Chondrocyte (in vitro differentiated cells): Measurements from ENCODE around the gene PLXNA4. TPM values are rescaled to one million over a fixed set of nuclear protein-coding genes. Genes with fewer than 3 reads are reported as not detected.
A peak's percentile ranks its signal among the peaks of the same experiment; 100 is the strongest.

ENCODE experiments used
- DNase-seq: peaks from one replicate; pipeline ENCODE4 v3.0.0; 2021; ENCODE audit warnings: mixed read lengths, low spot score
- H3K27ac Mint-ChIP-seq: one replicate; pipeline ENCODE4 v1.8.0; 2021; ENCODE audit warnings: mild to moderate bottlenecking, moderate library complexity, mixed read lengths; ENCODE audit not compliant: unreplicated experiment
- H3K27me3 Mint-ChIP-seq: 2 replicates; pipeline ENCODE4 v1.8.0; 2021; ENCODE audit warnings: low read depth, mixed read lengths
- H3K36me3 Mint-ChIP-seq: 2 replicates; pipeline ENCODE4 v1.8.0; 2021; ENCODE audit warnings: low read depth, mixed read lengths
- H3K4me1 Mint-ChIP-seq: 2 replicates; pipeline ENCODE4 v1.8.0; 2021; ENCODE audit warnings: low read depth, mild to moderate bottlenecking, mixed read lengths
- H3K4me3 Mint-ChIP-seq: one replicate; pipeline ENCODE4 v1.8.0; 2021; ENCODE audit warnings: mild to moderate bottlenecking, moderate library complexity, mixed read lengths; ENCODE audit not compliant: unreplicated experiment
- H3K9me3 Mint-ChIP-seq: 2 replicates; pipeline ENCODE4 v1.8.0; 2021; ENCODE audit warnings: low read depth, mixed read lengths
- total RNA-seq: library from RNA; stranded (reverse); gene quantifications from 3 replicates; pipeline ENCODE4 v1.2.1, GENCODE V29; 2021
- TF ChIP-seq, protein P1 (sequence below): fragments of 200-600 bp; sonication (generic); IDR thresholded peaks from 2 replicates; pipeline ENCODE4 v1.5.0; 2021; ENCODE audit warnings: antibody characterized with exemption, mild to moderate bottlenecking, moderate library complexity

Gene PLXNA4
- total RNA-seq, 1 donor from 2014 or later: 11.3 TPM

DNA sequence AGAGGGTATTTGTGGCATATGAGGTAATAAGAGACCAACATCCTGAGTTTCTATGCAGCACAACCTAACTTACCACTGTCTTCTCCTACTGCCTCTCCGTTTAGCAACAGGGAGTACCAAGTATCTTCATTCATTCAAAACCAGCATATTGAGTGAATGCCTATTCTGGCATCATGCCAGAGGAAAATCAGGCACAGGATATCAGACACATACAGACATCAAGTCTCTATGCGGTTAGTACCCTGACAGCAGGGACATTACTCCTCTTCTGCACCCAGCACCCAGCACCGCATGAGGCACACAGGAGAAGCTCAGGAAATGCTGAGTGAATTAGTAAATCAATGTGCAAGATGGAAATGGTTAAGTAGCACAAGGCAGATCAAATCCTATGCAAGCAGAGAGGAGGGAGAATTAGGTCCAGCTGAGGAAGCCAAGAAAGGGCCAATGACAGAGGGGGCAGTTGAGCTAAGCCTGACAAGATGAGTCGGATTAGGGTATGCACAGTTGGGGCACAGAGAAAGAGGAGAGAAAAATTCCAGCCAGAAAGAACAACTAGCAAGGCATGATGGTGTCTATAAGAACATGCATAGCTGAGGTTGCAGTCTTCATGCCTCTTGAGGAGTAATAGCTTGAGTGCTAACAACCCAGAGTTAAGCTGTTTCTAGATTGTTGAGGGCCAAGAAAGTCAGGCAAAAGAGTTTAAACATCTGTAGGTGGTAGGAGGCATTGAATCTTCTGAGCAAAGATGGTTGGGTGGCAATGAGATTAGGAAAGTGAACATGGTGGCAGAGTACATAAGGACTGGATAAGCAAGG lies 146.0 kb downstream of the PLXNA4 start:
- Mint-ChIP-seq H3K27ac (peak overlapping the region; percentile 81), H3K27me3 (no peaks in the 10 kb centered on the region), H3K4me1 (peaks cover 41% of the 10 kb centered on the region), H3K36me3 (no peaks in the 10 kb centered on the region), H3K9me3 (no peaks in the 10 kb centered on the region), H3K4me3 (no peak overlapping the region)
- DNase-seq: no peak
- TF ChIP-seq, protein P1, sequence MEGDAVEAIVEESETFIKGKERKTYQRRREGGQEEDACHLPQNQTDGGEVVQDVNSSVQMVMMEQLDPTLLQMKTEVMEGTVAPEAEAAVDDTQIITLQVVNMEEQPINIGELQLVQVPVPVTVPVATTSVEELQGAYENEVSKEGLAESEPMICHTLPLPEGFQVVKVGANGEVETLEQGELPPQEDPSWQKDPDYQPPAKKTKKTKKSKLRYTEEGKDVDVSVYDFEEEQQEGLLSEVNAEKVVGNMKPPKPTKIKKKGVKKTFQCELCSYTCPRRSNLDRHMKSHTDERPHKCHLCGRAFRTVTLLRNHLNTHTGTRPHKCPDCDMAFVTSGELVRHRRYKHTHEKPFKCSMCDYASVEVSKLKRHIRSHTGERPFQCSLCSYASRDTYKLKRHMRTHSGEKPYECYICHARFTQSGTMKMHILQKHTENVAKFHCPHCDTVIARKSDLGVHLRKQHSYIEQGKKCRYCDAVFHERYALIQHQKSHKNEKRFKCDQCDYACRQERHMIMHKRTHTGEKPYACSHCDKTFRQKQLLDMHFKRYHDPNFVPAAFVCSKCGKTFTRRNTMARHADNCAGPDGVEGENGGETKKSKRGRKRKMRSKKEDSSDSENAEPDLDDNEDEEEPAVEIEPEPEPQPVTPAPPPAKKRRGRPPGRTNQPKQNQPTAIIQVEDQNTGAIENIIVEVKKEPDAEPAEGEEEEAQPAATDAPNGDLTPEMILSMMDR: no peak

DNA sequence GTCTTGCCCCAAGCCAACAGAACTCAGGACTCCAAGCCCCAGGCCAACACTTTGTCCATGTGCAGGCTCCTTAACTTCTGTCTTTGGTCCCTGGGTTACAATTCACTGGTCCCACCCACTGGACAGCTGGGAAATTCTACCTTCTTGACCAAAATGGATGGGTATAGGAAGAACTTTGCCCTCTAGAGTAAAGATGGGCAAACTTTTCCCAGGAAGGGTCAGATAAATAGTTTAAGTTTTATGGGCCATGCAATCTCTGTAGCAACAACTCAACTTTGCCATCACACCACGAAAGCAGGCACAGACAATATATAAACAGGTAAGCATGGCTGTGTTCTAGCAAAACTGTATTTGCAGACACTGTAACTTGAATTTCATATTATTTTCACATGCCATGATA lies 147.1 kb downstream of the PLXNA4 start:
- H3K4me1 Mint-ChIP-seq: peaks cover 45% of the 10 kb centered on the region
- TF ChIP-seq, protein P1: no peak
- no peak for DNase-seq
- no peaks in the 10 kb centered on the region for H3K36me3 Mint-ChIP-seq
- no peak overlapping the region for H3K4me3 Mint-ChIP-seq
- H3K9me3 Mint-ChIP-seq: no peaks in the 10 kb centered on the region
- no peak overlapping the region for H3K27ac Mint-ChIP-seq
- no peaks in the 10 kb centered on the region for H3K27me3 Mint-ChIP-seq

DNA sequence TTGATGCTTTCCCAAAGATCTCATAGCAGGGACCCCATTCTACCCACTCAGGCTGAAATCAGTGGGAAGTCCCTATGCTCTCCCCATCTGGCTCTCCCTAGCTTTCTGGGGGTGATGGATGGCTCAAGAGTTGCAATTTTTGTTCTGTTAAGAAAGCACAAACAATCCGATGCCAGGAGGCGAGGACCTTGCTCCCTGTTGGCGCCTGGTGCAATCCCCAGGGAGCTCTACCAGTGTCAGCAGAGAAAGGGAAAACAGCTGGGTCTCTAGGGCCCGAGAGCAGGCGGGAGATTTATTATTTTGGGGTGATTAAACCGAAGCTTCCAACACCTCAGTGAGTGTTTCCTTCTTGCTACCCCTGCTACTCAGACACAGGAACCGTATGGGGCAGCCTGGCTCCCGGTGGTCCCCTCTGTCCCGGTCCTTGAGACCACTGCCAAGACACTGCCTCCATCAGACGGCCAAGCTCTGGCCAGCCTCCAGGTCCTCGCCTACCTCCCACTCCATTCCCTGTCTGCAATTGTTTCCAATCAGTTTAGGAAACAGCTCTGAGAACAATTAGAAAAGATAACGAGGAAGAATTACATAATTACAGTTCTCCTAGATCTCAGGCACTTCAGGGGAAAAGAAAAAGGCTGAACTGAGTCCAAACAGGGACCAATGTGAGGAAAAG lies 147.9 kb downstream of the PLXNA4 start:
- H3K36me3 Mint-ChIP-seq: no peaks in the 10 kb centered on the region
- H3K27me3 Mint-ChIP-seq: no peaks in the 10 kb centered on the region
- peaks cover 46% of the 10 kb centered on the region for H3K4me1 Mint-ChIP-seq
- no peaks in the 10 kb centered on the region for H3K9me3 Mint-ChIP-seq
- DNase-seq: no peak
- H3K4me3 Mint-ChIP-seq: no peak overlapping the region
- TF ChIP-seq, protein P1: no peak
- no peak overlapping the region for H3K27ac Mint-ChIP-seq

DNA sequence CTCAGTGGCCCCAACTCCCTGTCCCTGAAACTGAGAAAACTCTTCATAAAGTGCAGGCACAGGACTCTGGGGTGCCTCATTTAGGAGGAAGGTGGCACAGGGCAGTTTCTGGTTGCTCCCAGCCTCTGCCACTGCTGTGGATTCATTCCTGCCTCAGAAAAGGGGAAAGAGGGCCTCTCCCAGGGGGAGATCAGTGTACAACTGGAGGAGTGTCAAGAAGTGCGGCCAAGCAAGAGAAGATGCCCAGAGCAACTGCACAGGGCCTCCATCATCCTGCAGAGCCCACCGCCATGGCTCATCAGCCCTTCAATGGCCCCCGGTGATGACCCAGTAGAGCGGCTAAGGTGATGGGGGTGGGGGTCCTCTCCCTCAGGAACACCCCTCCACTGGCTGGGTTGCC lies 150.3 kb downstream of the PLXNA4 start:
- H3K27ac Mint-ChIP-seq: no peak overlapping the region
- H3K36me3 Mint-ChIP-seq: no peaks in the 10 kb centered on the region

More for the DNA sequence above, 150.3 kb downstream of the PLXNA4 start:
- no peaks in the 10 kb centered on the region for H3K27me3 Mint-ChIP-seq
- H3K4me1 Mint-ChIP-seq: peaks cover 56% of the 10 kb centered on the region
- H3K9me3 Mint-ChIP-seq: peaks cover 1% of the 10 kb centered on the region
- H3K4me3 Mint-ChIP-seq: no peak overlapping the region
- TF ChIP-seq, protein P1: no peak
- no peak for DNase-seq
